DOHH2 (cell line): ENCODE data around the gene VAV2.

Source experiments
- H3F3A ChIP-seq: fragments of 200-600 bp; sonication (generic), shearing (Covaris generic); 2 replicates; pipeline ENCODE4 v1.6.0; 2016; ENCODE audit warnings: antibody characterized with exemption, mild to moderate bottlenecking; ENCODE audit not compliant: control insufficient read depth, insufficient read depth
- H3K27ac ChIP-seq: fragments of 200-600 bp; sonication (generic); 2 replicates; pipeline ENCODE4 v1.5.1; 2014; ENCODE audit warnings: low read depth, mild to moderate bottlenecking, low read length, moderate library complexity
- H3K27me3 ChIP-seq: fragments of 200-600 bp; sonication (generic); 2 replicates; pipeline ENCODE4 v1.6.1; 2014; ENCODE audit warnings: mild to moderate bottlenecking, low read length, mixed read lengths; ENCODE audit not compliant: control insufficient read depth
- H3K36me3 ChIP-seq: fragments of 200-600 bp; sonication (generic); 2 replicates; pipeline ENCODE4 v1.6.1; 2014; ENCODE audit warnings: mild to moderate bottlenecking, low read length, moderate library complexity, mixed read lengths; ENCODE audit not compliant: control insufficient read depth
- H3K4me1 ChIP-seq: fragments of 200-600 bp; sonication (generic); 2 replicates; pipeline ENCODE4 v1.6.1; 2014; ENCODE audit warnings: mild to moderate bottlenecking, low read length, mixed read lengths; ENCODE audit not compliant: control insufficient read depth
- H3K4me2 ChIP-seq: fragments of 200-600 bp; sonication (generic); 2 replicates; pipeline ENCODE4 v1.6.0; 2014; ENCODE audit warnings: mild to moderate bottlenecking, low read length, moderate library complexity
- H3K4me3 ChIP-seq: fragments of 200-600 bp; sonication (generic); 2 replicates; pipeline ENCODE4 v1.5.1; 2014; ENCODE audit warnings: mild to moderate bottlenecking, low read length, mixed read lengths
- H3K79me2 ChIP-seq: fragments of 200-600 bp; sonication (generic); 2 replicates; pipeline ENCODE4 v1.6.1; 2014; ENCODE audit warnings: mild to moderate bottlenecking, low read length, mixed read lengths; ENCODE audit not compliant: control insufficient read depth
- H3K9me2 ChIP-seq: fragments of 200-600 bp; sonication (generic); replicated peaks from 2 replicates; pipeline ENCODE4 v1.6.1; 2014; ENCODE audit warnings: mild to moderate bottlenecking, low read length, mixed read lengths; ENCODE audit not compliant: control insufficient read depth
- H3K9me3 ChIP-seq: fragments of 200-600 bp; sonication (generic); 2 replicates; pipeline ENCODE4 v1.6.1; 2014; ENCODE audit warnings: antibody characterized with exemption, low read length, mixed read lengths; ENCODE audit not compliant: control insufficient read depth, insufficient read depth
- H4K20me1 ChIP-seq: fragments of 200-600 bp; sonication (generic); 2 replicates; pipeline ENCODE4 v1.6.0; 2014; ENCODE audit warnings: low read depth, mild to moderate bottlenecking, antibody characterized with exemption, low read length, moderate library complexity; ENCODE audit not compliant: control insufficient read depth, insufficient read depth
- CTCF ChIP-seq: fragments of 200-600 bp; sonication (generic); IDR thresholded peaks from one replicate; pipeline ENCODE4 v1.5.1; 2014; ENCODE audit warnings: antibody characterized with exemption, mild to moderate bottlenecking, low read depth, low read length; ENCODE audit not compliant: poor library complexity, severe bottlenecking
- EZH2phosphoT487 ChIP-seq: fragments of 200-600 bp; sonication (generic); IDR thresholded peaks from 2 replicates; pipeline ENCODE4 v1.6.1; 2017; ENCODE audit warnings: borderline replicate concordance, mild to moderate bottlenecking, antibody characterized with exemption, low read length, moderate library complexity, mixed read lengths

Gene VAV2

GRCh38 chr9:133777068-133777791 is 214.9 kb downstream of the VAV2 start:
- no peak overlapping the region for H3K4me2 ChIP-seq
- H3K36me3 ChIP-seq, result peaks cover 37% of the 10 kb centered on the region
- no peaks in the 10 kb centered on the region for H4K20me1 ChIP-seq
- H3K4me1 ChIP-seq, result peaks cover 1% of the 10 kb centered on the region
- H3K79me2 ChIP-seq, result no peaks in the 10 kb centered on the region
- no peak overlapping the region for H3K27ac ChIP-seq
- peaks cover 16% of the 10 kb centered on the region; the same call in 1 of the 2 replicates for H3K9me3 ChIP-seq
- H3K4me3 ChIP-seq, result no peak overlapping the region
- no peaks in the 10 kb centered on the region for H3K9me2 ChIP-seq
- H3K27me3 ChIP-seq, result no peaks in the 10 kb centered on the region
- TF ChIP-seq EZH2phosphoT487, result no peak
- no peak for TF ChIP-seq CTCF
- H3F3A ChIP-seq, result no peaks in the 10 kb centered on the region

GRCh38 chr9:133775951-133776905 is 215.9 kb downstream of the VAV2 start:
- no peaks in the 10 kb centered on the region for H3K4me1 ChIP-seq
- no peaks in the 10 kb centered on the region for H4K20me1 ChIP-seq
- no peaks in the 10 kb centered on the region for H3K27me3 ChIP-seq
- H3K27ac ChIP-seq, result no peak overlapping the region
- H3F3A ChIP-seq, result no peaks in the 10 kb centered on the region
- no peaks in the 10 kb centered on the region for H3K9me2 ChIP-seq
- peaks cover 16% of the 10 kb centered on the region; the same call in 1 of the 2 replicates for H3K9me3 ChIP-seq
- no peak overlapping the region for H3K4me2 ChIP-seq
- no peaks in the 10 kb centered on the region for H3K79me2 ChIP-seq
- peaks cover 36% of the 10 kb centered on the region for H3K36me3 ChIP-seq
- TF ChIP-seq EZH2phosphoT487 (no peak), CTCF (no peak)
- H3K4me3 ChIP-seq, result no peak overlapping the region

GRCh38 chr9:133775291-133775690 is 216.8 kb downstream of the VAV2 start:
- Histone ChIP-seq H3K9me3 (peaks cover 16% of the 10 kb centered on the region; the same call in 1 of the 2 replicates), H3F3A (no peaks in the 10 kb centered on the region), H3K27me3 (no peaks in the 10 kb centered on the region), H3K79me2 (no peaks in the 10 kb centered on the region), H3K4me1 (no peaks in the 10 kb centered on the region), H3K4me3 (no peak overlapping the region), H3K9me2 (no peaks in the 10 kb centered on the region), H3K36me3 (peaks cover 34% of the 10 kb centered on the region), H3K27ac (no peak overlapping the region), H4K20me1 (no peaks in the 10 kb centered on the region), H3K4me2 (no peak overlapping the region)
- TF ChIP-seq CTCF (no peak), EZH2phosphoT487 (no peak)
